ENCODE results near the gene LNX2. TPM values are rescaled to one million over a fixed set of nuclear protein-coding genes. Genes with fewer than 3 reads are reported as not detected.
"Not testable (repeated sequence)": the region's sequence is repeated elsewhere in the genome, so short reads cannot be mapped to it uniquely, and the experiment has no call there.

Gene LNX2
- total RNA-seq, 1 donor from 2014 or later, result 15.1 TPM

GRCh38 chr13:27631665-27632064, 11.3 kb upstream of the LNX2 start:
- H3K4me1 Mint-ChIP-seq, result no peaks in the 10 kb centered on the region
- no peak for DNase-seq (ENCODE audit: low spot score)
- H2AFZ ChIP-seq (replicated peaks), result no peak overlapping the region
- no peaks in the 10 kb centered on the region for H3K9me3 Mint-ChIP-seq
- H3K9me3 ChIP-seq (ENCODE audit: low read depth), result no peaks in the 10 kb centered on the region
- H3K79me2 ChIP-seq (ENCODE audit: low read depth), result peaks cover 70% of the 10 kb centered on the region
- peaks cover 17% of the 10 kb centered on the region for H3K36me3 Mint-ChIP-seq
- TF ChIP-seq CTCF (IDR thresholded peaks at IDR 0.05) (no peak), EZH2 (IDR thresholded peaks at IDR 0.05) (no peak), EZH2phosphoT487 (IDR thresholded peaks at IDR 0.05) (no peak)
- H3K27me3 Mint-ChIP-seq (ENCODE audit: insufficient read depth, low read depth), result no peaks in the 10 kb centered on the region
- no peak overlapping the region for H3K27ac Mint-ChIP-seq
- no peaks in the 10 kb centered on the region for H3K36me3 ChIP-seq
- no peaks in the 10 kb centered on the region for H3K27me3 ChIP-seq
- H3F3A ChIP-seq (ENCODE audit: low read depth), result no peaks in the 10 kb centered on the region
- peaks cover 74% of the 10 kb centered on the region for H4K20me1 ChIP-seq (ENCODE audit: low read depth)
- no peak overlapping the region for H3K4me3 Mint-ChIP-seq
- H3K27ac ChIP-seq, result no peak overlapping the region
- H3K4me2 ChIP-seq, result no peak overlapping the region
- H3K4me1 ChIP-seq, result peaks cover 4% of the 10 kb centered on the region
- H3K9ac ChIP-seq, result no peak overlapping the region
- no peak overlapping the region for H3K4me3 ChIP-seq

- no peak overlapping the region for H3K27ac ChIP-seq
- peaks cover 74% of the 10 kb centered on the region for H4K20me1 ChIP-seq (ENCODE audit: low read depth)
These were observed 10.8 kb upstream of the LNX2 start for GRCh38 chr13:27631156-27631555.

GRCh38 chr13:27628766-27629165, 8.4 kb upstream of the LNX2 start:
- not testable (repeated sequence) for H3K4me1 Mint-ChIP-seq; H3K9ac ChIP-seq; H3K4me3 Mint-ChIP-seq; H3F3A ChIP-seq (ENCODE audit: low read depth); H3K27me3 ChIP-seq; H3K4me1 ChIP-seq; H3K36me3 ChIP-seq; H3K27ac ChIP-seq; H2AFZ ChIP-seq (replicated peaks); DNase-seq (ENCODE audit: low spot score); H3K9me3 Mint-ChIP-seq; H3K4me2 ChIP-seq; H3K27me3 Mint-ChIP-seq (ENCODE audit: insufficient read depth, low read depth); H3K9me3 ChIP-seq (ENCODE audit: low read depth); H3K4me3 ChIP-seq; H3K27ac Mint-ChIP-seq
- Histone ChIP-seq H4K20me1 (ENCODE audit: low read depth) (peaks cover 62% of the 10 kb centered on the region), H3K79me2 (ENCODE audit: low read depth) (peaks cover 87% of the 10 kb centered on the region)
- H3K36me3 Mint-ChIP-seq, result peaks cover 28% of the 10 kb centered on the region

More at GRCh38 chr13:27631156-27631555, 10.8 kb upstream of the LNX2 start:
- H3K4me1 Mint-ChIP-seq, result no peaks in the 10 kb centered on the region
- Histone ChIP-seq H3K36me3 (no peaks in the 10 kb centered on the region), H3K79me2 (ENCODE audit: low read depth) (peaks cover 74% of the 10 kb centered on the region), H3K4me3 (no peak overlapping the region), H3F3A (ENCODE audit: low read depth) (no peaks in the 10 kb centered on the region), H3K4me1 (no peaks in the 10 kb centered on the region), H2AFZ (replicated peaks) (no peak overlapping the region), H3K4me2 (no peak overlapping the region), H3K27me3 (no peaks in the 10 kb centered on the region), H3K9ac (no peak overlapping the region), H3K9me3 (ENCODE audit: low read depth) (no peaks in the 10 kb centered on the region)
- TF ChIP-seq CTCF (IDR thresholded peaks at IDR 0.05), result no peak
- no peak for TF ChIP-seq EZH2phosphoT487 (IDR thresholded peaks at IDR 0.05)
- no peak for TF ChIP-seq EZH2 (IDR thresholded peaks at IDR 0.05)
- no peaks in the 10 kb centered on the region for H3K9me3 Mint-ChIP-seq
- H3K36me3 Mint-ChIP-seq, result peaks cover 17% of the 10 kb centered on the region
- H3K27ac Mint-ChIP-seq, result no peak overlapping the region
- no peak for DNase-seq (ENCODE audit: low spot score)
- no peak overlapping the region for H3K4me3 Mint-ChIP-seq
- no peaks in the 10 kb centered on the region for H3K27me3 Mint-ChIP-seq (ENCODE audit: insufficient read depth, low read depth)

GRCh38 chr13:27628081-27628480, 7.8 kb upstream of the LNX2 start:
- H3K36me3 Mint-ChIP-seq, result peaks cover 32% of the 10 kb centered on the region
- Histone ChIP-seq H3K4me1 (peaks cover under 1% of the 10 kb centered on the region), H3F3A (ENCODE audit: low read depth) (no peaks in the 10 kb centered on the region), H3K4me3 (no peak overlapping the region), H3K36me3 (peaks cover 2% of the 10 kb centered on the region), H3K4me2 (no peak overlapping the region), H3K27ac (no peak overlapping the region), H2AFZ (replicated peaks) (no peak overlapping the region), H3K27me3 (no peaks in the 10 kb centered on the region), H3K9me3 (ENCODE audit: low read depth) (no peaks in the 10 kb centered on the region), H3K79me2 (ENCODE audit: low read depth) (peaks cover 88% of the 10 kb centered on the region), H4K20me1 (ENCODE audit: low read depth) (peaks cover 65% of the 10 kb centered on the region), H3K9ac (no peak overlapping the region)
- no peaks in the 10 kb centered on the region for H3K9me3 Mint-ChIP-seq
- TF ChIP-seq CTCF (IDR thresholded peaks at IDR 0.05) (no peak), EZH2 (IDR thresholded peaks at IDR 0.05) (no peak), EZH2phosphoT487 (IDR thresholded peaks at IDR 0.05) (no peak)
- peaks cover 3% of the 10 kb centered on the region for H3K4me1 Mint-ChIP-seq
- no peak for DNase-seq (ENCODE audit: low spot score)
- H3K27ac Mint-ChIP-seq, result no peak overlapping the region
- no peak overlapping the region for H3K4me3 Mint-ChIP-seq
- peaks cover 2% of the 10 kb centered on the region for H3K27me3 Mint-ChIP-seq (ENCODE audit: insufficient read depth, low read depth)

All from neural progenitor cell (in vitro differentiated cells).